IPS-11a (cell line): ENCODE results near the gene ABCB9.

ENCODE experiments used
- H3K4me3 ChIP-seq: one replicate; pipeline ENCODE4 v1.5.1; 2013; ENCODE audit warnings: low read depth, low read length, control low read depth

The ABCB9 gene

DNA sequence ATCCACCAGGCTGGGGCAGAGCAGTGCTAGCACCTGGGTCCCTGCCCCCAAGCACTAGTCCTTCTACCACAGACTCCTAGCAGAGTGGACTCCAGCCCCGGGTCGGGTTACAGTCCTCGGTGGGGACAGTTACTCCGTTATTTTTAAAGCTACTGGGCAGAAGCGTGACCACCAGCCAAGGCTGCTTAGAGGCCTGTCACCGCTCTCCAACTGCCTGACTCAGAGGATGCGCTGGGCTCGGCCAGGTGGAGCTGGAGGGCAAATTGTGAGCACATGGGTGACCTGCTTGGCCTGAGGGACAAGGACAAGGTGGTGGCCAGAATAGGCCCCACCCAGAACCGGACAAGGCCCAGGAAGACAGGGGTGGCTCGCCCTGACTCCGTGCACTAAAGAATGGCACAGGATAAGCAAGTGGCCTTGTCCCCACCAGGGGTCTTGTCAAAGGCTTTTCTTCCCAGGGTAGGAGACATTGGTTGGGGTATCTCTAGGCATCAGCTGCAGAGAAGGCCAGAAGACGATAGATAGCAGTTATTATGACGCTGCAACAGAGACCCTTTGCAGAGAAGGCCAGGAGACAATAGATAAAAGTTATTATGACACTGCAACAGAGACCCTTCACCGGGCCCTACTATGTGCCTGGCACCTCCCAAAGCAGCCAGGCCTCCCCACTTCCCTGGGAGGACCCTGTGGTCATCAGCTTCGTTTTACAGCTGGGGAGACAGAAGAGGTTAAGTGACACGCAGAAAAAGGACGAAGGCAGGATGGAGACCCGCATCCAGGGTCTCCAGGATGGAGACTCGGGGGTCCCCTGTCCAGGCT is 1.6 kb downstream of the ABCB9 start:
- no peak overlapping the region for H3K4me3 ChIP-seq

- no peak overlapping the region for H3K4me3 ChIP-seq
Measured at GRCh38 chr12:122963941-122964265, 2.4 kb downstream of the ABCB9 start.

DNA sequence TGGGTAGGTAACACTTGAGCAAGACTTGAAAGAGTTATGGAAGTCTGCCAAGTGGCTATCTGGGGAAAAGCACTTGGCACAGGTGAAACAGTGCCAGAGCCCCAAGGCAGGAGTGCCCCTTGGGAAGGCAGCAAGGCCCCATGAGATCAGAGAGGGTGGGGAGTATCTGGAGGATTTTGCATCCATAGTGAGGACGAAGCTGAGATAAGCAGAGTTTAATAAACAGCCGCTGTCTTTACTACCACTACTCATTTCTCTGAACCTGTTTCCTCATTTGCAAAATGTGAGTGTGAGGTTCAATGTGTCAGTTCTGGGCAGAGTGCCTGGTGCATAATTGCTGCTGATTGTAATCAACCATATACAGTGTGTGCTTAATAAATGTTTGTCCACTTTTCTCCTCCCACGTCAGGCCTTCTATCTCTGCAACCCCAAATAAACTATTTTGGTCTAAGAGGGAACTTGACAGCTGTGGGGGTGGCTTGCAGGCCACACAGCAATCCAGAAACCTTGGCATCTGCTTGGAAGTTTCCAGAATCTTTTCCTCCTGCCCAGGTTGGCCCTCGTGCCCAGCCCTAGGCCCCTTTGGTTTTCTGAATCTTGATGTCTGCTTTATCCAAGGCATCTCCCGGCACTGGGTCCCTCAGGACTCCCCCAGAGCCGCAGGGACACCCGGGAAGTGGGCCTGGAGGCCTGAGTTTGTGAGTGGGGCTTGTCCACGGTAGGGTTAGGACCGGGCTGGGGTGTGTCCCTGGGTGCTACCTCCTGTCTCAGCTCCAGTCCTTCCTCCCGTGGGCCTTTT is 4.5 kb downstream of the ABCB9 start:
- H3K4me3 ChIP-seq: no peak overlapping the region

- no peak overlapping the region for H3K4me3 ChIP-seq
Measured at GRCh38 chr12:122960193-122960569, 6.1 kb downstream of the ABCB9 start.

- H3K4me3 ChIP-seq: no peak overlapping the region
Measured at GRCh38 chr12:122959566-122960192, 6.6 kb downstream of the ABCB9 start.

GRCh38 chr12:122958198-122958888 is 7.9 kb downstream of the ABCB9 start:
- H3K4me3 ChIP-seq: no peak overlapping the region

- H3K4me3 ChIP-seq: no peak overlapping the region
Measured at GRCh38 chr12:122956035-122956434, 10.2 kb downstream of the ABCB9 start.

- H3K4me3 ChIP-seq: no peak overlapping the region
Measured at GRCh38 chr12:122955156-122955555, 11.1 kb downstream of the ABCB9 start.

DNA sequence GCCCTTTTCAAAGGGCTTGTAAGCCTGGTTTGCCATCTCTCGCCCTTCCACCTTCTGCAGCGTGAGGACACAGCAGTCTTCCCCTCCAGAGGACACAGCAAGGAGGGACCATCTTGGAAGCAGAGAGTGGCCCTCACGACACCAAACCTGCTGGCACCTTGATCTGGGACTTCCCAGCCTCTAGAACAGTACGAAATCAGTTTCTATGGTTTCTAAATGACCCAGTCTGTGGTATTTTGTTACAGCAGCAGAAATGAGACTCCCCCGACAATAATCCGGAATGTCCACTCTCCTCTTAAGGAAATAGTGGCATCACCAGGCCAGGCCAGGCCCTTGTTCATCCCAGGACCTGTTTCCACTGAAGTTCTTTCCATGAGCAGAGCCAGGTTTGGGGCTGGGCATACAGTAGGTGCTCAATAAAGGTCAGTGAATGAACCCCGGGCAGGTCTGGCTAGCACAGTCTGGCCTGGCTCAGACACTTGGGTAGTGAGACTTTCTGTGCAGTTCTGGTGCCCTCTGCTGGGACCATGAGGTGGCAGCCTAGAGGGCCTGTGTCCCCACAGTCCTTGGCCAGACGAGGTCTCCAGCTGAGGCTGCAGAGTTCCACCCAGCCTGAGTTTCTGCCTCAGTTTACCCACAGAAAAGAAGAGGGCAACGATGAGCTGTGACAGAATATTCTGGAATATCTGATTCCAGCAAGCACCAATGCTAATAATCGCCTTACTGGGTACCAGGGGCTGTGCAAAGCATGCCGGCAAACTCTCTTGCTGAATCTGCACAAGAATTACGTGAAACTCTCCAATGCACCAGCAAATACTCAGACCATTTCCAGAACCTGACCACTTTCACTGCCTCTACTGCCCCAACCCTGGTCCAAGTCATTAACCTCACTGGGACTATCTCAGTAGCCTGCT is 14.0 kb downstream of the ABCB9 start:
- no peak overlapping the region for H3K4me3 ChIP-seq

- H3K4me3 ChIP-seq: no peak overlapping the region
Measured at GRCh38 chr12:122951406-122951805, 14.9 kb downstream of the ABCB9 start.

DNA sequence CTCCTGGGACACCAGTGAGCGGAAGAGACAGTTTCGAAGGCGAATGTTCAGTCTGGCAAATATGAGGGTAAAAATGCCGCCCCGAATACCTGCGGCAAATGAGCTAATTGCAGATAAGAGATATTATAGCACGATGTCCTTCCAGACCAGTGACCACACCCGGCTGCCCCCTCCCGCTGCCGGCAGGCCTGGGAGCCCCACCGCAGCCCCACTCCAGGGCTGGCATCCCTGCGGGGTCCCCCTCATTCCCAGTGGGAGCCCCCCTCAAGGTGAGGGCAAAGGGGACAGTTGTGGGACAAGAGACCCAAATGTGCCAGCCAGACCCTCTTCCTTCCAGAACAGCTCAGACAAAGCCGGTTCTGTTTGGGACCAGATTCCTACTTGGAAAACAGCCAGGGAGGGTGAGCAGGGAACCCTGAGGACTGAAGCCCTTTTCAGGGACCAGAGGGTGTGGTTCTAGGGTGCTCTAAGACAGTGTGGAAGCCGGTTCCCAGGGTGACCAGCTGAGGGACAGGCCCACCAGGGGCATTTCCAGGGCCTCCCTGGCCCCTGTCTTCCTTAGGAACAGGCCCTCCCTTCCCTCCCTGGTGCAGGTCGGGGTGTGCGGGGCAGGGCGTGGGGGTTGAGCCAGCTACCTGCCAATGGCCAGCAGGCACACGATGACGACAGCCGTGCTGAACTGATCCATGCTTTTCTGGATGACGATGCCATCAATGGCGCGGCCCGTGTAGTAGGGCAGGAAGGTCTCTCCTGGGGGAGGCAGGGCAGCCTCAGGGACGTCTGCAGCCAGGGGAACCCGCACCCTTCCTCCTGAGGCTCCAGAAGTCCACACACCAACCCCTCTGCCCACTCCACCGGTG is 16.2 kb downstream of the ABCB9 start:
- H3K4me3 ChIP-seq: no peak overlapping the region

- H3K4me3 ChIP-seq: no peak overlapping the region
Measured at GRCh38 chr12:122949405-122949804, 16.9 kb downstream of the ABCB9 start.

DNA sequence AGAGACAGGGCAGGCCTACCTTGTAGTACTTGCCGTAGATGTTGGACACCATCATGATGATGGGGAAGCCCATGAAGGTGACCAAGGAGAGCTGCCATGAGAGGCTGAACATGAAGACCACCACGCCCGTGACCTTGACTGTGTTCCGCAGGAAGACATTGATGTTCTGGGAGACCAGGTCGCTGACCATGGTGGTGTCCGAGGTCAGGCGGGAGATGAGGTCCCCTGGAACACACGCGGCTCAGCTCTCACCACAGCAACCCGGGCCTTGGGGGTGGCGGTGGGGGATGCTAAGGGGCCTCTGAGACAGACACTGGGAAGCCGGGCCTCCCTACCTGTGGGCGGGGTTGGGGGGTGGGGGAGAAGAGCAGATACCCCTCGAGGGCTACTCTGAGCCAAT is 17.7 kb downstream of the ABCB9 start:
- no peak overlapping the region for H3K4me3 ChIP-seq

DNA sequence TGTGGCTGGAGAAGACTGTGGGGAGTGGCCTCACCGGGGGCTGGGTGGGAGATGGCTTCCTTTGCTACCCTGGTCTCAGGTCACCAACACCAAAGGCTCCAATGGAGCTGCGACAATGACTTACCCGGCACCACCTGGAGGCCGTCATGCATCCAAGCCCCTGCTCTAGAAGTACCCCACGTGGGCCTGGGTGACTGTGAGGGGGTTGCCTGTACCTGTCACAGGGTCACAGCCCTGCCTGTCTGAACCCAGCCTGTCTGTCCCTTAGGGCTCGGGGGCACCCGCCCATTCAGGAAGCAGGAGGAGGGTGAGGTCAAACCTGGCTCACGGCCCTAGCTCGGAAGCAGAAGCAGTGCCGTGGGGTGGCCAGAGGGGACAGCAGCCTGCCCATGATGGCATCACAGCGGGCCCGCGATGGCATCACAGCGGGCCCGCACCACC is 18.9 kb downstream of the ABCB9 start:
- no peak overlapping the region for H3K4me3 ChIP-seq

DNA sequence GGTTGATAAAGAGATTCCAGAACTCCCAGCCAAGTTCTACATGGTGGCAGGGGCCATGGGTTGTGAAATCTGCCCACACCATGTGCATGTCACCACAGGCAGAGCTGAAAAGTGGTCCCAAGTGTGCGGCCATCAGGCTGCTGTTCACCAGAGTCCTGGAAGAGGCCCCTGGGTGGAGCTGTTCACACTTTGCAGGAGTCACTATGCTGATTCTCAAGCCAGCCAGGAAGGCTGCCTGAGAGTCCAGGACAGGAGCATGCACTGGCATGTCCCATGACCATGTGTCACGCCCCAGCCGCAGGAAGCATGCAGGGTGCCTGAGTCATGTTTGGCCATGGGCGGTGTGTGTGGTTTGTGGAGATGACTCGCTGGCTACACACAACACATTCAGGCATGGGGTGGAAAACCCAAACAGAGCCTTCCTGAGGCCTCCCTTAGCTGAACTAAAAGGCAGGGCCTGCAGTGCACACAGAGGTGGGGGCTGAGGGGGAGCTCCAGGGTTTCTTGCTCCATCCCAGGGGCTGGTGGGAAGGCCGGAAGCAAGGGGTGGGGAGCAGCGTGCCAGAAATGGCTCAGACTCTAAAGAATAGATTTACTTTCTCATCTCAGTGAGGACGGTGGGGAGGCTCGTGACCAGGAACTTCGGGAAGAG is 19.4 kb downstream of the ABCB9 start:
- H3K4me3 ChIP-seq: no peak overlapping the region

- H3K4me3 ChIP-seq: no peak overlapping the region
Measured at GRCh38 chr12:122944605-122945592, 21.4 kb downstream of the ABCB9 start.

GRCh38 chr12:122943196-122943595 is 23.1 kb downstream of the ABCB9 start:
- H3K4me3 ChIP-seq: no peak overlapping the region

- no peak overlapping the region for H3K4me3 ChIP-seq
Measured at GRCh38 chr12:122942637-122943036, 23.6 kb downstream of the ABCB9 start.
